Memory B cell (primary cell): ENCODE data around the gene TMIE.
A peak's percentile ranks its signal among the peaks of the same experiment; 100 is the strongest.
"Not testable (repeated sequence)": the region's sequence is repeated elsewhere in the genome, so short reads cannot be mapped to it uniquely, and the experiment has no call there.

Experiments
- ATAC-seq: fragments of 150-1000 bp; cut with Tn5 transposase; 2 replicates; pipeline ENCODE4 v1.10.0; 2021; ENCODE audit warnings: low read depth, mild to moderate bottlenecking, moderate library complexity
- DNase-seq, 2 donors: peaks; one replicate each; pipeline ENCODE4 v3.0.0; 2022; ENCODE audit warnings: low spot score in 2 of 2
- H3K27ac Mint-ChIP-seq: one replicate; pipeline ENCODE4 v1.8.0; 2022; ENCODE audit warnings: mild to moderate bottlenecking, moderate library complexity, mixed read lengths
- H3K27me3 Mint-ChIP-seq: one replicate; pipeline ENCODE4 v1.8.0; 2022; ENCODE audit warnings: mixed read lengths
- H3K36me3 Mint-ChIP-seq: one replicate; pipeline ENCODE4 v1.8.0; 2022; ENCODE audit warnings: mild to moderate bottlenecking, mixed read lengths
- H3K4me1 Mint-ChIP-seq: one replicate; pipeline ENCODE4 v1.8.0; 2022; ENCODE audit warnings: mixed read lengths
- H3K4me3 Mint-ChIP-seq: one replicate; pipeline ENCODE4 v1.8.0; 2022; ENCODE audit warnings: mild to moderate bottlenecking, moderate library complexity, mixed read lengths
- H3K9me3 Mint-ChIP-seq: one replicate; pipeline ENCODE4 v1.8.0; 2022; ENCODE audit warnings: mixed read lengths

The TMIE gene

GRCh38 chr3:46690798-46691197, 10.4 kb upstream of the TMIE start:
- Mint-ChIP-seq H3K36me3 (no peaks in the 10 kb centered on the region), H3K27ac (no peak overlapping the region), H3K9me3 (no peaks in the 10 kb centered on the region), H3K27me3 (peaks cover 11% of the 10 kb centered on the region), H3K4me1 (peaks cover 23% of the 10 kb centered on the region), H3K4me3 (no peak overlapping the region)
- DNase-seq = no peak
- no peak for ATAC-seq

GRCh38 chr3:46692566-46692990, 8.6 kb upstream of the TMIE start:
- Mint-ChIP-seq H3K27ac (no peak overlapping the region), H3K27me3 (peaks cover 10% of the 10 kb centered on the region), H3K9me3 (no peaks in the 10 kb centered on the region), H3K36me3 (no peaks in the 10 kb centered on the region), H3K4me1 (peaks cover 26% of the 10 kb centered on the region), H3K4me3 (peak overlapping the region; percentile 81)
- ATAC-seq (no peak), DNase-seq (peak in 1 of 2 donors; percentile 30)

GRCh38 chr3:46693038-46693891, 7.9 kb upstream of the TMIE start, which contains the start of gene ALS2CL:
Gene ALS2CL (minus strand): TSS chr3:46693679. CDS start chr3:46689440, 4,239 bp downstream.
- peaks cover 10% of the 10 kb centered on the region for H3K27me3 Mint-ChIP-seq
- DNase-seq = peak; percentile 48 to 70
- peaks cover 26% of the 10 kb centered on the region for H3K4me1 Mint-ChIP-seq
- no peaks in the 10 kb centered on the region for H3K36me3 Mint-ChIP-seq
- no peak within 1 kb of the TSS for H3K27ac Mint-ChIP-seq
- H3K9me3 Mint-ChIP-seq = no peaks in the 10 kb centered on the region
- H3K4me3 Mint-ChIP-seq = peak within 1 kb of the TSS; percentile 81
- peak; percentile 75 for ATAC-seq

DNA sequence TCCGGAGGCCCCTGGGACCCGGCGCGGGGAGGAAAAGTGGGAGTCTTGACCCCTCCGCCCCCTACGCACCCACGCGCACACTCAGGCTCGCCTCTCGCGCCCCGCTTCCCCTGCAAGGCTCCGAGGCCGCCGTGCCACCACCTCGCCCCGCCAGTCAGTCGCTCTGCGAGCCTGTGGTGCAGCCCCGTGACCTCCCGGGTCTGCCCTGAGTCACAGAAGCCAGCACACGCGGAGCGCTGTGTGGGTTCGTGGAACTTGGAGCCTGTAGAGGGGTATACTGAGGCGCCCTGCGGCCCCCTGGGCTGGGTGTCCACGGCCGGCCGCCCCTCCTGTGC, 7.3 kb upstream of the TMIE start:
- peaks cover 10% of the 10 kb centered on the region for H3K27me3 Mint-ChIP-seq
- H3K27ac Mint-ChIP-seq = no peak overlapping the region
- H3K36me3 Mint-ChIP-seq = no peaks in the 10 kb centered on the region
- H3K4me3 Mint-ChIP-seq = peak overlapping the region; percentile 74
- DNase-seq (peak in 1 of 2 donors; percentile 64), ATAC-seq (peak; percentile 64)
- H3K4me1 Mint-ChIP-seq = peaks cover 26% of the 10 kb centered on the region
- no peaks in the 10 kb centered on the region for H3K9me3 Mint-ChIP-seq

DNA sequence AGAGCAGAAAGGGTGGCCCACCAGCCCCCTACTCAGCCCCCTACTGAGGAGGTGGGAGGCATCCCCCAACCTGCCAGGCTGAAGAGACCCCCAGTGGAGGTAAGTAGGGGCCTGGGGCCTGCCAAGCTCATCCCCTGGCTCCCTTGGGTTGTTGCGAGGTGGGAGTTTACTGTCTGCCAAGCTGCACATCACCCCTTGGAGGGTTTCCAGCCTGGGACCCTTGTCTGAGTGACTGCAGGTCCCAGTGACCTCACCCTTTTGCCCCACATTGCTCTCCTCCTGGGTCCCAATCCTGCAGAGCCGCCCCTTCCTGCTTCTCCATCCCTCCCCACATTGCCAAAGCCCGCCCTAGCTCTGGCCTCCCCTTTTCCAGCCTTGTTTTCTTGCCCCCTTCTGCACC, 6.7 kb upstream of the TMIE start:
- Mint-ChIP-seq H3K27me3 (peaks cover 10% of the 10 kb centered on the region), H3K9me3 (no peaks in the 10 kb centered on the region), H3K27ac (no peak overlapping the region), H3K4me3 (peak overlapping the region; percentile 76), H3K4me1 (peaks cover 26% of the 10 kb centered on the region), H3K36me3 (no peaks in the 10 kb centered on the region)
- DNase-seq (no peak), ATAC-seq (no peak)

DNA sequence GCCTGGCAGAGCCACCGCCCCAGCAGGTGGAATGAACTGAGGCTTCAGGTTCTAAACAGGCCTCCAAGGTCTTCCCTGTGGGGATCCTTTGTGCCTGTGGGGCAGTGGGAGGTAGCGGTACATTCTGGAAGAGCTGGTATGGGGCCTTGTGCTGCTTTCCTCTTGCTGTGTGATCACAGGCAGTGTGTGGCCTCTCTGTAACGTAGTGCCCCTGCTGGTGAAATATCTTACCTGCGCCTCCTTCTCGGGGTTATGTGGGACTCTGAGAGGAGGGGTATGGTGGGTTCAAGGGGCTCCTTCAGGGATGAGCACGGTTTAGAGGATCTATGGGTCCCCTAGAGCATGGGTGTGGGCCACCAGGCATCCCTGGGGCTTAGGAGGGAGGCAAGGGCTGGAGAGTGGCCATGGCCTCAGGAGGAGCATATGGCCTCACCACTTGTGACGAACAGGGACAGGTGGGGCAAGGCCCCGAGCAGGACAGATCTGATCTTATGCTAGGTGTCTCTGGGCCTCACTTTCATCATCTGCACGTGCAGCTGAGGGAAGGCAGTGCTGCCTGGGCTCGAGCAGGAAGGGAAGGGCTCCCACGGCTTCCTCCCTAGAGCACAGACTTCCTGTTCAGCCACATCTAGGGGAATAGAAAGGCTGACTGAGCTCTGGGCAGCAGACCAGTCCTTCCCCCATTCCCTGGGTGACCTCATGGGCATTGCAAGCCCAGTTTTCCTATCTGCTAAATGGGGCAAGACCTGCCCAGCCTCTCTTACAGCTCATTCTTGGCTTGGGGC, 5.8 kb upstream of the TMIE start:
- ATAC-seq (no peak), DNase-seq (peak in 1 of 2 donors; percentile 43)
- no peaks in the 10 kb centered on the region for H3K36me3 Mint-ChIP-seq
- peaks cover 5% of the 10 kb centered on the region for H3K27me3 Mint-ChIP-seq
- peaks cover 26% of the 10 kb centered on the region for H3K4me1 Mint-ChIP-seq
- peak overlapping the region; percentile 76 for H3K4me3 Mint-ChIP-seq
- no peak overlapping the region for H3K27ac Mint-ChIP-seq
- no peaks in the 10 kb centered on the region for H3K9me3 Mint-ChIP-seq

GRCh38 chr3:46695962-46696894, 5.0 kb upstream of the TMIE start:
- Mint-ChIP-seq H3K4me1 (peaks cover 26% of the 10 kb centered on the region), H3K4me3 (no peak overlapping the region), H3K36me3 (no peaks in the 10 kb centered on the region), H3K27ac (no peak overlapping the region), H3K27me3 (peaks cover 5% of the 10 kb centered on the region), H3K9me3 (no peaks in the 10 kb centered on the region)
- ATAC-seq = no peak
- DNase-seq = no peak

DNA sequence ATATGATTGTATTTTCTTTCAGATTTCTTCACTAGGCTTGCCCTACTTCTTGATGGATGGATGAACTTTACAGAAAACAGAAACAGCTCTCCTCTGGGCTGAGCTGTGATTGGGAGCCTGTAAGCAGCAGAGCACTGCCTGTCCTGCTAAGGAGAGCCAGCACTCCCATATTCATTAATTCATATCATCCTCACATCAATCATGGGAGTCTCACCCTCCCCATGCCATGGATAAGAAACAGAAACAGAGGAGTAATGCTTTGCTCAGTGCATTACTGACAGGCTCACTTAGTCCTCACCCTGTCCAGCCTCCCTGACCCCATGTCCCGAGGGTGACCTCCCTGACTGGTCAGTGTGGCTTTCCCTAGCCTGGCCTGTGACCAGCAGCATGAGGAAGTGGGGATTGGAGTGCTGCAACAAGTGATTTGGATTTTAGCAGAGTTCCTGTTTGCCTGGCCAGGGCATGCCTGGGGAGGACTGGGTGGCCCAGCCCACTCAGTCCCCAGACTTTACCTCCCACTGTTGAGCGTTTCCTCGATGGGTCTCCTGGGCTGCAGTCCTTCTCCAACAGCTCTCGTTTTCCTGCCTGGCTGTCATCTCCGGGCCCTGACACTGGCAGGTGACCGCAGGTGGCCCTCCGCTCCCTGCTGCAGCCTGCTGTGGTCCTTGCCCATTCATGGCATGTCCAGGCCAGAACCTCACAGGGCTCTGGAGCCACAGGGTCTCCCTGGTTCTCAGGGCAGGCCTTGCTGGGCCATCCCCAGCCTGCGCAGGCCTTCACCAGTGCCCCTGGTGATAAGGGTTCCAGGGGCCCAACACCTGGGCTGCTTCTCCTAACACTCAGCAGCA, 1.3 kb upstream of the TMIE start:
- Mint-ChIP-seq H3K27ac (no peak overlapping the region), H3K4me3 (no peak overlapping the region), H3K9me3 (no peaks in the 10 kb centered on the region), H3K27me3 (peaks cover 11% of the 10 kb centered on the region), H3K36me3 (no peaks in the 10 kb centered on the region), H3K4me1 (peaks cover 13% of the 10 kb centered on the region)
- DNase-seq (no peak), ATAC-seq (no peak)

DNA sequence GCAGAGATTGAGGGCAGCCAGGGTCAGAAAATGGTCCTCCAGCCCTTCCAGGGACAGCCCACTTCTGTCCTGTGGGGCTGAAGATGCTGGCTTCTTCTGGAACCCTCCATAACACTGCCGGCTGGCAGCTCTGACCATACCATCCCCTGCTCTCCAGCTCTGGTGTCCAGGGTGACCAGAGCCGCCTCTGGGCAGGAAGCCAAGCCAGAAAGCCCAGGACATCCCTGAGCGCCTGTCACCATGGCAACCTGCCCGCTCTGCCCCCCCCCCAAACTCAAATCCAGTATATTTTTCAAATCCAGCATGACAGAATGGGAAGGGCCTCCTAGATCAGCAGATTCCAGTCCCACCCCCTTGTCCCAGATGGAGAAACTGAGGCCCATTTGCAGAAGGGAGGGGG, 420 bp upstream of the TMIE start:
- no peak overlapping the region for H3K4me3 Mint-ChIP-seq
- no peak for DNase-seq
- peaks cover 14% of the 10 kb centered on the region for H3K27me3 Mint-ChIP-seq
- no peak for ATAC-seq
- no peak overlapping the region for H3K27ac Mint-ChIP-seq
- H3K36me3 Mint-ChIP-seq = no peaks in the 10 kb centered on the region
- H3K9me3 Mint-ChIP-seq = no peaks in the 10 kb centered on the region
- peaks cover 6% of the 10 kb centered on the region for H3K4me1 Mint-ChIP-seq

GRCh38 chr3:46702246-46703012, 1.2 kb downstream of the TMIE start:
- H3K36me3 Mint-ChIP-seq = no peaks in the 10 kb centered on the region
- H3K27ac Mint-ChIP-seq = no peak overlapping the region
- DNase-seq (no peak), ATAC-seq (no peak)
- peaks cover 14% of the 10 kb centered on the region for H3K27me3 Mint-ChIP-seq
- peaks cover 3% of the 10 kb centered on the region for H3K4me1 Mint-ChIP-seq
- H3K9me3 Mint-ChIP-seq = no peaks in the 10 kb centered on the region
- H3K4me3 Mint-ChIP-seq = no peak overlapping the region

DNA sequence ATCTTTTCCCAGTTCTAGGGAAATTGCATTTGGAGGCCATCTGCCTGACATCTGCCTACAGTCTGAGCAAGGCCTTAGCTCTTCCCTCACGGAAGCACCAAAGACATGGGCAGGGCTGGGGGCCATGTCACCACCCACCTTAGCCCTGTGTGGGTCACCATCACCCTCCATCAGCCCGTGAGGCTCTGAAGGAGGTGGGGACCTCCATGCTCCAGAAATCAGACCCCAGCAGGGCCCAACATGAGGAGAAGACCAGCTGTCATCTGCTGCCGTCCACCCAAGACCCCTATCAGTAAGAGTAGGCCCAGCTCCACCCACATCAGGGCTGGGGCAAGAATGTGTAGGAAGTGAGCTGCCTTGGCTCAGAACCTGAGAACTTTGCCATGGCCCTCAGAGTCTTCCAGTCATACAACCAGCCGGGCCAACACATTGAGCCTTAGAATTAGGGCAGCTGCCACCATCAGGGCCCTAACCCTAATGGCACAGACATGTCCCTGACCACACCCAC, 1.9 kb downstream of the TMIE start:
- ATAC-seq = no peak
- Mint-ChIP-seq H3K27ac (no peak overlapping the region), H3K9me3 (no peaks in the 10 kb centered on the region), H3K4me1 (peaks cover 3% of the 10 kb centered on the region), H3K27me3 (peaks cover 14% of the 10 kb centered on the region), H3K4me3 (no peak overlapping the region), H3K36me3 (no peaks in the 10 kb centered on the region)
- no peak for DNase-seq

DNA sequence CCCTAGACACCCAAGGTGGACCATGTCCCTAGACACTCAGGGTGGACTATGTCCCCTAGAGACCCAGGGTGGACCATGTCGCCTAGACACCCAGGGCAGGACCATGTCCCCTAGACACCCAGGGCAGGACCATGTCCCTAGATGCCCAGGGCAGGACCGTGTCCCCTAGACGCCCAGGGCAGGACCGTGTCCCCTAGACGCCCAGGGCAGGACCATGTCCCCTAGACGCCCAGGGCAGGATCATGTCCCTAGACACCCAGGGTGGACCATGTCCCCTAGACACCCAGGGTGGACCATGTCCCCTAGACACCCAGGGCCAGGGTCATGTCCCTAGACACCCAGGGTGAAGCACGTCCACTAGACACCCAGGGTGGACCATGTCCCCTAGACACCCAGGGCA, 3.2 kb downstream of the TMIE start:
- H3K27me3 Mint-ChIP-seq = peaks cover 14% of the 10 kb centered on the region
- not testable (repeated sequence) for ATAC-seq, H3K36me3 Mint-ChIP-seq, H3K4me1 Mint-ChIP-seq, H3K4me3 Mint-ChIP-seq, H3K9me3 Mint-ChIP-seq, DNase-seq, H3K27ac Mint-ChIP-seq
